GM23338 (cell line): ENCODE measurements around the gene MTMR1. TPM values are rescaled to one million over a fixed set of nuclear protein-coding genes. Genes with fewer than 3 reads are reported as not detected.

Experiments
- ATAC-seq: fragments of 200-7000 bp; cut with Tn5 transposase; 3 replicates; pipeline ENCODE4 v1.9.1; 2020
- DNase-seq: peaks from one replicate; pipeline ENCODE4 v3.0.0-alpha.2; 2015; ENCODE audit warnings: low spot score
- H2AFZ ChIP-seq: fragments of 200-600 bp; sonication (generic); 2 replicates; pipeline ENCODE4 v1.8.0; 2016; ENCODE audit warnings: antibody characterized with exemption, mild to moderate bottlenecking, moderate library complexity
- H3F3A ChIP-seq: fragments of 200-600 bp; sonication (generic); replicated peaks from 2 replicates; pipeline ENCODE4 v1.8.0; 2017; ENCODE audit warnings: antibody characterized with exemption, mixed run types, low read depth
- H3K27ac ChIP-seq: fragments of 200-600 bp; sonication (generic); 2 replicates; pipeline ENCODE4 v1.6.1; 2016; ENCODE audit warnings: low read depth
- H3K27me3 ChIP-seq: fragments of 200-600 bp; sonication (generic); 2 replicates; pipeline ENCODE4 v1.8.0; 2016; ENCODE audit warnings: mild to moderate bottlenecking, mixed run types, moderate library complexity; ENCODE audit not compliant: insufficient read depth
- H3K36me3 ChIP-seq: fragments of 200-600 bp; sonication (generic); 2 replicates; pipeline ENCODE4 v1.8.0; 2016; ENCODE audit warnings: mild to moderate bottlenecking; ENCODE audit not compliant: insufficient read depth
- H3K4me1 ChIP-seq: fragments of 200-600 bp; sonication (generic); 2 replicates; pipeline ENCODE4 v1.8.0; 2016; ENCODE audit warnings: mild to moderate bottlenecking, moderate library complexity; ENCODE audit not compliant: insufficient read depth
- H3K4me2 ChIP-seq: fragments of 200-600 bp; sonication (generic); 2 replicates; pipeline ENCODE4 v1.7.1; 2017; ENCODE audit warnings: mixed run types
- H3K4me3 ChIP-seq: fragments of 200-600 bp; sonication (generic); 2 replicates; pipeline ENCODE4 v1.6.1; 2016; ENCODE audit warnings: mixed run types
- H3K79me2 ChIP-seq: fragments of 200-600 bp; sonication (generic); replicated peaks from 2 replicates; pipeline ENCODE4 v1.8.0; 2017; ENCODE audit warnings: mild to moderate bottlenecking; ENCODE audit not compliant: insufficient read depth
- H3K9me2 ChIP-seq: fragments of 200-600 bp; sonication (generic); 2 replicates; pipeline ENCODE4 v1.8.0; 2017; ENCODE audit not compliant: insufficient read depth
- H4K20me1 ChIP-seq: fragments of 200-600 bp; sonication (generic); replicated peaks from 2 replicates; pipeline ENCODE4 v1.8.0; 2017; ENCODE audit warnings: mild to moderate bottlenecking; ENCODE audit not compliant: insufficient read depth
- H3K27ac Mint-ChIP-seq: 2 replicates; pipeline ENCODE4 v1.8.0; 2020; ENCODE audit warnings: inconsistent platforms, mild to moderate bottlenecking, moderate library complexity, mixed read lengths
- H3K27me3 Mint-ChIP-seq: 3 replicates; pipeline ENCODE4 v1.8.0; 2022; ENCODE audit warnings: low read depth, mild to moderate bottlenecking, moderate library complexity, mixed read lengths, inconsistent platforms; ENCODE audit not compliant: insufficient read depth, poor library complexity
- H3K36me3 Mint-ChIP-seq: 3 replicates; pipeline ENCODE4 v1.8.0; 2021; ENCODE audit warnings: low read depth, mild to moderate bottlenecking, inconsistent platforms, moderate library complexity, mixed read lengths
- H3K4me1 Mint-ChIP-seq: 3 replicates; pipeline ENCODE4 v1.8.0; 2020; ENCODE audit warnings: mild to moderate bottlenecking, inconsistent platforms, mixed read lengths
- H3K4me3 Mint-ChIP-seq: 3 replicates; pipeline ENCODE4 v1.8.0; 2021; ENCODE audit warnings: moderate library complexity, mild to moderate bottlenecking, inconsistent platforms, mixed read lengths
- H3K9me3 Mint-ChIP-seq: 3 replicates; pipeline ENCODE4 v1.8.0; 2020; ENCODE audit warnings: moderate library complexity, mild to moderate bottlenecking, inconsistent platforms, mixed read lengths
- ETS1 ChIP-seq: IDR thresholded peaks from 2 replicates; pipeline ENCODE4 v1.6.1; 2016; ENCODE audit warnings: antibody characterized with exemption
- EZH2 ChIP-seq: fragments of 200-600 bp; sonication (generic); IDR thresholded peaks from one replicate; pipeline ENCODE4 v1.8.0; 2017; ENCODE audit warnings: antibody characterized with exemption, mild to moderate bottlenecking, low read depth; ENCODE audit not compliant: unreplicated experiment
- STAT1 ChIP-seq: IDR thresholded peaks from one replicate; pipeline ENCODE4 v1.6.1; 2016; ENCODE audit warnings: antibody characterized with exemption; ENCODE audit not compliant: unreplicated experiment
- polyA plus RNA-seq: library from polyadenylated mRNA; unstranded; fragments of >200 nt; fragmentation: Nextera tagmentation; extraction: Ambion mirVana; gene quantifications from 2 replicates; pipeline ENCODE4 v1.2.1, GENCODE V29; 2016
- total RNA-seq: library from RNA; depleted of rRNA; stranded (reverse); fragments of >200 nt; shearing (Covaris generic); gene quantifications from 2 replicates; pipeline ENCODE4 v1.2.3, GENCODE V29; 2014
- TF ChIP-seq, protein P1 (sequence below): fragments of 250-450 bp; sonication (Bioruptor Pico); IDR thresholded peaks from 2 replicates; pipeline ENCODE4 v1.5.0; 2020; ENCODE audit warnings: mild to moderate bottlenecking, moderate library complexity
- TF ChIP-seq, protein P2 (sequence below): IDR thresholded peaks from one replicate; pipeline ENCODE4 v1.6.1; 2018; ENCODE audit warnings: antibody characterized with exemption; ENCODE audit not compliant: unreplicated experiment

Gene MTMR1
- total and polyA plus RNA-seq, 2 experiments from 2014 or later: 4.5 to 19.1 TPM

DNA sequence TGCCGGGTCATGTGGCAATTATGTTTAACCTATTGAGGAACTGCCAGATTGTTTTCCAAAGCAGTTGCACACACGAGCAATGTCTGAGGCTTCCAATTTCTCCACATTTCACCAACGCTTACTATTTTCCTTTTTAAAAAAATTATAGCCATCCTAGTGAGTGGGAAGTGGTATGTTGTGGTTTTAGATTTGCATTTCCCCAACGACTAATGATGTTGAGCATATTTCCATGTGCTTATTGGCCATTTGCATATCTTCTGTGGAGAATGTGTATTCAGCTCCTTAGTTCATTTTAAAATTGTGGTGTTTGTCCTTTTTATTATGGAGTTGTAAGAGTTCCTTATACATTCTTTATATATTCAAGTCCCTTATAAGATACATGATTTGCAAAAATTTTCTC, 60.2 kb downstream of the MTMR1 start (continued):
- TF ChIP-seq, protein P1, sequence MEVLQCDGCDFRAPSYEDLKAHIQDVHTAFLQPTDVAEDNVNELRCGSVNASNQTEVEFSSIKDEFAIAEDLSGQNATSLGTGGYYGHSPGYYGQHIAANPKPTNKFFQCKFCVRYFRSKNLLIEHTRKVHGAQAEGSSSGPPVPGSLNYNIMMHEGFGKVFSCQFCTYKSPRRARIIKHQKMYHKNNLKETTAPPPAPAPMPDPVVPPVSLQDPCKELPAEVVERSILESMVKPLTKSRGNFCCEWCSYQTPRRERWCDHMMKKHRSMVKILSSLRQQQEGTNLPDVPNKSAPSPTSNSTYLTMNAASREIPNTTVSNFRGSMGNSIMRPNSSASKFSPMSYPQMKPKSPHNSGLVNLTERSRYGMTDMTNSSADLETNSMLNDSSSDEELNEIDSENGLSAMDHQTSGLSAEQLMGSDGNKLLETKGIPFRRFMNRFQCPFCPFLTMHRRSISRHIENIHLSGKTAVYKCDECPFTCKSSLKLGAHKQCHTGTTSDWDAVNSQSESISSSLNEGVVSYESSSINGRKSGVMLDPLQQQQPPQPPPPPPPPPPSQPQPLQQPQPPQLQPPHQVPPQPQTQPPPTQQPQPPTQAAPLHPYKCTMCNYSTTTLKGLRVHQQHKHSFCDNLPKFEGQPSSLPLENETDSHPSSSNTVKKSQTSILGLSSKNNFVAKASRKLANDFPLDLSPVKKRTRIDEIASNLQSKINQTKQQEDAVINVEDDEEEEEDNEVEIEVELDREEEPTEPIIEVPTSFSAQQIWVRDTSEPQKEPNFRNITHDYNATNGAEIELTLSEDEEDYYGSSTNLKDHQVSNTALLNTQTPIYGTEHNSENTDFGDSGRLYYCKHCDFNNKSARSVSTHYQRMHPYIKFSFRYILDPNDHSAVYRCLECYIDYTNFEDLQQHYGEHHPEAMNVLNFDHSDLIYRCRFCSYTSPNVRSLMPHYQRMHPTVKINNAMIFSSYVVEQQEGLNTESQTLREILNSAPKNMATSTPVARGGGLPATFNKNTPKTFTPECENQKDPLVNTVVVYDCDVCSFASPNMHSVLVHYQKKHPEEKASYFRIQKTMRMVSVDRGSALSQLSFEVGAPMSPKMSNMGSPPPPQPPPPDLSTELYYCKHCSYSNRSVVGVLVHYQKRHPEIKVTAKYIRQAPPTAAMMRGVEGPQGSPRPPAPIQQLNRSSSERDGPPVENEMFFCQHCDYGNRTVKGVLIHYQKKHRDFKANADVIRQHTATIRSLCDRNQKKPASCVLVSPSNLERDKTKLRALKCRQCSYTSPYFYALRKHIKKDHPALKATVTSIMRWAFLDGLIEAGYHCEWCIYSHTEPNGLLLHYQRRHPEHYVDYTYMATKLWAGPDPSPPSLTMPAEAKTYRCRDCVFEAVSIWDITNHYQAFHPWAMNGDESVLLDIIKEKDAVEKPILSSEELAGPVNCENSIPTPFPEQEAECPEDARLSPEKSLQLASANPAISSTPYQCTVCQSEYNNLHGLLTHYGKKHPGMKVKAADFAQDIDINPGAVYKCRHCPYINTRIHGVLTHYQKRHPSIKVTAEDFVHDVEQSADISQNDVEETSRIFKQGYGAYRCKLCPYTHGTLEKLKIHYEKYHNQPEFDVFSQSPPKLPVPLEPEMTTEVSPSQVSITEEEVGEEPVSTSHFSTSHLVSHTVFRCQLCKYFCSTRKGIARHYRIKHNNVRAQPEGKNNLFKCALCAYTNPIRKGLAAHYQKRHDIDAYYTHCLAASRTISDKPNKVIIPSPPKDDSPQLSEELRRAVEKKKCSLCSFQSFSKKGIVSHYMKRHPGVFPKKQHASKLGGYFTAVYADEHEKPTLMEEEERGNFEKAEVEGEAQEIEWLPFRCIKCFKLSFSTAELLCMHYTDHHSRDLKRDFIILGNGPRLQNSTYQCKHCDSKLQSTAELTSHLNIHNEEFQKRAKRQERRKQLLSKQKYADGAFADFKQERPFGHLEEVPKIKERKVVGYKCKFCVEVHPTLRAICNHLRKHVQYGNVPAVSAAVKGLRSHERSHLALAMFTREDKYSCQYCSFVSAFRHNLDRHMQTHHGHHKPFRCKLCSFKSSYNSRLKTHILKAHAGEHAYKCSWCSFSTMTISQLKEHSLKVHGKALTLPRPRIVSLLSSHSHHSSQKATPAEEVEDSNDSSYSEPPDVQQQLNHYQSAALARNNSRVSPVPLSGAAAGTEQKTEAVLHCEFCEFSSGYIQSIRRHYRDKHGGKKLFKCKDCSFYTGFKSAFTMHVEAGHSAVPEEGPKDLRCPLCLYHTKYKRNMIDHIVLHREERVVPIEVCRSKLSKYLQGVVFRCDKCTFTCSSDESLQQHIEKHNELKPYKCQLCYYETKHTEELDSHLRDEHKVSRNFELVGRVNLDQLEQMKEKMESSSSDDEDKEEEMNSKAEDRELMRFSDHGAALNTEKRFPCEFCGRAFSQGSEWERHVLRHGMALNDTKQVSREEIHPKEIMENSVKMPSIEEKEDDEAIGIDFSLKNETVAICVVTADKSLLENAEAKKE (CRISPR knock-in tag): no peak
- TF ChIP-seq, protein P2, sequence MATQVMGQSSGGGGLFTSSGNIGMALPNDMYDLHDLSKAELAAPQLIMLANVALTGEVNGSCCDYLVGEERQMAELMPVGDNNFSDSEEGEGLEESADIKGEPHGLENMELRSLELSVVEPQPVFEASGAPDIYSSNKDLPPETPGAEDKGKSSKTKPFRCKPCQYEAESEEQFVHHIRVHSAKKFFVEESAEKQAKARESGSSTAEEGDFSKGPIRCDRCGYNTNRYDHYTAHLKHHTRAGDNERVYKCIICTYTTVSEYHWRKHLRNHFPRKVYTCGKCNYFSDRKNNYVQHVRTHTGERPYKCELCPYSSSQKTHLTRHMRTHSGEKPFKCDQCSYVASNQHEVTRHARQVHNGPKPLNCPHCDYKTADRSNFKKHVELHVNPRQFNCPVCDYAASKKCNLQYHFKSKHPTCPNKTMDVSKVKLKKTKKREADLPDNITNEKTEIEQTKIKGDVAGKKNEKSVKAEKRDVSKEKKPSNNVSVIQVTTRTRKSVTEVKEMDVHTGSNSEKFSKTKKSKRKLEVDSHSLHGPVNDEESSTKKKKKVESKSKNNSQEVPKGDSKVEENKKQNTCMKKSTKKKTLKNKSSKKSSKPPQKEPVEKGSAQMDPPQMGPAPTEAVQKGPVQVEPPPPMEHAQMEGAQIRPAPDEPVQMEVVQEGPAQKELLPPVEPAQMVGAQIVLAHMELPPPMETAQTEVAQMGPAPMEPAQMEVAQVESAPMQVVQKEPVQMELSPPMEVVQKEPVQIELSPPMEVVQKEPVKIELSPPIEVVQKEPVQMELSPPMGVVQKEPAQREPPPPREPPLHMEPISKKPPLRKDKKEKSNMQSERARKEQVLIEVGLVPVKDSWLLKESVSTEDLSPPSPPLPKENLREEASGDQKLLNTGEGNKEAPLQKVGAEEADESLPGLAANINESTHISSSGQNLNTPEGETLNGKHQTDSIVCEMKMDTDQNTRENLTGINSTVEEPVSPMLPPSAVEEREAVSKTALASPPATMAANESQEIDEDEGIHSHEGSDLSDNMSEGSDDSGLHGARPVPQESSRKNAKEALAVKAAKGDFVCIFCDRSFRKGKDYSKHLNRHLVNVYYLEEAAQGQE: no peak

GRCh38 chrX:150753968-150754367, 60.8 kb downstream of the MTMR1 start:
- Mint-ChIP-seq H3K4me1 (no peaks in the 10 kb centered on the region), H3K36me3 (peaks cover 12% of the 10 kb centered on the region; the same call in 2 of the 3 replicates)

More at GRCh38 chrX:150753968-150754367, 60.8 kb downstream of the MTMR1 start:
- Mint-ChIP-seq H3K27ac (no peak overlapping the region), H3K27me3 (no peaks in the 10 kb centered on the region), H3K9me3 (no peaks in the 10 kb centered on the region), H3K4me3 (no peak overlapping the region)
- Histone ChIP-seq H3F3A (no peaks in the 10 kb centered on the region), H3K4me3 (no peak overlapping the region), H3K27me3 (no peaks in the 10 kb centered on the region), H3K4me1 (no peaks in the 10 kb centered on the region), H3K36me3 (0 out of 2 replicates have a peak, but pooled peaks cover 3% of the 10 kb centered on the region), H3K4me2 (no peak overlapping the region), H4K20me1 (no peaks in the 10 kb centered on the region), H3K9me2 (no peaks in the 10 kb centered on the region), H2AFZ (no peak overlapping the region), H3K27ac (no peak overlapping the region), H3K79me2 (no peaks in the 10 kb centered on the region)
- DNase-seq (no peak), ATAC-seq (no peak)
- TF ChIP-seq EZH2: no peak
- TF ChIP-seq ETS1: no peak
- no peak for TF ChIP-seq STAT1
